GM23338 (cell line): ENCODE measurements around the gene NRP1. TPM values are rescaled to one million over a fixed set of nuclear protein-coding genes. Genes with fewer than 3 reads are reported as not detected.

Source experiments
- ATAC-seq: fragments of 200-7000 bp; cut with Tn5 transposase; 3 replicates; pipeline ENCODE4 v1.9.1; 2020
- DNase-seq: peaks from one replicate; pipeline ENCODE4 v3.0.0-alpha.2; 2015; ENCODE audit warnings: low spot score
- H2AFZ ChIP-seq: fragments of 200-600 bp; sonication (generic); 2 replicates; pipeline ENCODE4 v1.8.0; 2016; ENCODE audit warnings: antibody characterized with exemption, mild to moderate bottlenecking, moderate library complexity
- H3F3A ChIP-seq: fragments of 200-600 bp; sonication (generic); replicated peaks from 2 replicates; pipeline ENCODE4 v1.8.0; 2017; ENCODE audit warnings: antibody characterized with exemption, mixed run types, low read depth
- H3K27ac ChIP-seq: fragments of 200-600 bp; sonication (generic); 2 replicates; pipeline ENCODE4 v1.6.1; 2016; ENCODE audit warnings: low read depth
- H3K27me3 ChIP-seq: fragments of 200-600 bp; sonication (generic); 2 replicates; pipeline ENCODE4 v1.8.0; 2016; ENCODE audit warnings: mild to moderate bottlenecking, mixed run types, moderate library complexity; ENCODE audit not compliant: insufficient read depth
- H3K36me3 ChIP-seq: fragments of 200-600 bp; sonication (generic); 2 replicates; pipeline ENCODE4 v1.8.0; 2016; ENCODE audit warnings: mild to moderate bottlenecking; ENCODE audit not compliant: insufficient read depth
- H3K4me1 ChIP-seq: fragments of 200-600 bp; sonication (generic); 2 replicates; pipeline ENCODE4 v1.8.0; 2016; ENCODE audit warnings: mild to moderate bottlenecking, moderate library complexity; ENCODE audit not compliant: insufficient read depth
- H3K4me2 ChIP-seq: fragments of 200-600 bp; sonication (generic); 2 replicates; pipeline ENCODE4 v1.7.1; 2017; ENCODE audit warnings: mixed run types
- H3K4me3 ChIP-seq: fragments of 200-600 bp; sonication (generic); 2 replicates; pipeline ENCODE4 v1.6.1; 2016; ENCODE audit warnings: mixed run types
- H3K79me2 ChIP-seq: fragments of 200-600 bp; sonication (generic); replicated peaks from 2 replicates; pipeline ENCODE4 v1.8.0; 2017; ENCODE audit warnings: mild to moderate bottlenecking; ENCODE audit not compliant: insufficient read depth
- H3K9me2 ChIP-seq: fragments of 200-600 bp; sonication (generic); 2 replicates; pipeline ENCODE4 v1.8.0; 2017; ENCODE audit not compliant: insufficient read depth
- H4K20me1 ChIP-seq: fragments of 200-600 bp; sonication (generic); replicated peaks from 2 replicates; pipeline ENCODE4 v1.8.0; 2017; ENCODE audit warnings: mild to moderate bottlenecking; ENCODE audit not compliant: insufficient read depth
- H3K27ac Mint-ChIP-seq: 2 replicates; pipeline ENCODE4 v1.8.0; 2020; ENCODE audit warnings: inconsistent platforms, mild to moderate bottlenecking, moderate library complexity, mixed read lengths
- H3K27me3 Mint-ChIP-seq: 3 replicates; pipeline ENCODE4 v1.8.0; 2022; ENCODE audit warnings: low read depth, mild to moderate bottlenecking, moderate library complexity, mixed read lengths, inconsistent platforms; ENCODE audit not compliant: insufficient read depth, poor library complexity
- H3K36me3 Mint-ChIP-seq: 3 replicates; pipeline ENCODE4 v1.8.0; 2021; ENCODE audit warnings: low read depth, mild to moderate bottlenecking, inconsistent platforms, moderate library complexity, mixed read lengths
- H3K4me1 Mint-ChIP-seq: 3 replicates; pipeline ENCODE4 v1.8.0; 2020; ENCODE audit warnings: mild to moderate bottlenecking, inconsistent platforms, mixed read lengths
- H3K4me3 Mint-ChIP-seq: 3 replicates; pipeline ENCODE4 v1.8.0; 2021; ENCODE audit warnings: moderate library complexity, mild to moderate bottlenecking, inconsistent platforms, mixed read lengths
- H3K9me3 Mint-ChIP-seq: 3 replicates; pipeline ENCODE4 v1.8.0; 2020; ENCODE audit warnings: moderate library complexity, mild to moderate bottlenecking, inconsistent platforms, mixed read lengths
- EZH2 ChIP-seq: fragments of 200-600 bp; sonication (generic); IDR thresholded peaks from one replicate; pipeline ENCODE4 v1.8.0; 2017; ENCODE audit warnings: antibody characterized with exemption, mild to moderate bottlenecking, low read depth; ENCODE audit not compliant: unreplicated experiment
- JUNB ChIP-seq: IDR thresholded peaks from one replicate; pipeline ENCODE4 v1.6.1; 2016; ENCODE audit warnings: antibody characterized with exemption; ENCODE audit not compliant: unreplicated experiment
- POLR2AphosphoS5 ChIP-seq: IDR thresholded peaks from 2 replicates; pipeline ENCODE4 v1.6.1; 2016; ENCODE audit warnings: antibody characterized with exemption, low read depth
- ZNF114 ChIP-seq: fragments of 250-450 bp; sonication (Bioruptor Pico); IDR thresholded peaks from 2 replicates; pipeline ENCODE4 v1.5.0; 2020; ENCODE audit warnings: mild to moderate bottlenecking, moderate library complexity
- ZNF331 ChIP-seq: fragments of 250-450 bp; sonication (Bioruptor Pico); IDR thresholded peaks from 2 replicates; pipeline ENCODE4 v1.5.0; 2020; ENCODE audit warnings: low read depth, mild to moderate bottlenecking, moderate library complexity
- polyA plus RNA-seq: library from polyadenylated mRNA; unstranded; fragments of >200 nt; fragmentation: Nextera tagmentation; extraction: Ambion mirVana; gene quantifications from 2 replicates; pipeline ENCODE4 v1.2.1, GENCODE V29; 2016
- total RNA-seq: library from RNA; depleted of rRNA; stranded (reverse); fragments of >200 nt; shearing (Covaris generic); gene quantifications from 2 replicates; pipeline ENCODE4 v1.2.3, GENCODE V29; 2014
- TF ChIP-seq, protein P1 (sequence below), 2 experiments: fragments of 200-600 bp in 1 of 2; sonication (generic) in 1 of 2; conservative IDR thresholded peaks; 2 replicates each; pipeline versions ENCODE4 v1.5.1 to v1.6.1; 2016 to 2017; ENCODE audit warnings: antibody characterized with exemption in 2 of 2, low read depth in 2 of 2, mild to moderate bottlenecking in 2 of 2, moderate library complexity in 1 of 2
- TF ChIP-seq, protein P2 (sequence below): fragments of 250-450 bp; sonication (Bioruptor Pico); IDR thresholded peaks from 2 replicates; pipeline ENCODE4 v1.5.0; 2020; ENCODE audit warnings: mild to moderate bottlenecking, moderate library complexity
- TF ChIP-seq, protein P3 (sequence below): IDR thresholded peaks from one replicate; pipeline ENCODE4 v1.6.1; 2018; ENCODE audit warnings: antibody characterized with exemption; ENCODE audit not compliant: unreplicated experiment

NRP1 gene
- total and polyA plus RNA-seq, 2 experiments from 2014 or later = 2.9 to 3.5 TPM

DNA sequence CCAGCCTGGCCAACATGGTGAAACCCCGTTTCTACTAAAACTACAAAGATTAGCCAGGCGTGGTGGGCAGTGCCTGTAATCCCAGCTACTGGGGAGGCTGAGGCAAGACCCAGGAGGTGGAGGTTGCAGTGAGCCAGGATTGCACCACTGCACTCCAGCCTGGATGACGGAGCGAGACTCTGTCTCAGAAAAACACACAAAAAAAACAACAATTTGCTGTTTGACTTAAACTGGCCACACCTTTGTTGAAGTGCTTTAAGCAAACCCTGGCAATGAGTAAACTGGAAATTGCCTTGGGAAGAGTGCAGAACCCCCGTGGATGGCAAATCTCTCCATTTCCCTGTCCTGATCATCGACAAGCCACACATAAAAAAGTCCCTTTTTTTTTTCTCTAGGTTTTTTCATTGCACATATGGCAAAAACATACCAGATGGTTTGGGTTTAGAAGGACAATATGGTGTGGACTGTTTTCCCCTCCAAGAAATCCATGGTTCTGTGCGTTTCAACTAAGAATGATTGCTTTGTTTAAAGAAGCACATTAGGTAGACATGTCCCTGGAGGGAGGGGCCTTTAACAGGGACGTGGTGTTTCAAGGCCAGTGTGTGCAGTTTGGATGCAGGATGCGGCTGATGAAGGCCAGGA lies 76.9 kb downstream of the NRP1 start:
- H2AFZ ChIP-seq = no peak overlapping the region
- no peaks in the 10 kb centered on the region for H3F3A ChIP-seq
- no peaks in the 10 kb centered on the region for H3K9me2 ChIP-seq
- no peak overlapping the region for H3K4me3 ChIP-seq
- H3K27ac ChIP-seq = no peak overlapping the region
- no peaks in the 10 kb centered on the region for H3K9me3 Mint-ChIP-seq
- no peaks in the 10 kb centered on the region for H3K36me3 Mint-ChIP-seq
- H3K4me3 Mint-ChIP-seq = no peak overlapping the region
- DNase-seq = no peak
- no peaks in the 10 kb centered on the region for H3K36me3 ChIP-seq
- H3K79me2 ChIP-seq = no peaks in the 10 kb centered on the region
- peaks cover 6% of the 10 kb centered on the region; the same call in 1 of the 2 replicates for H3K4me1 ChIP-seq
- H3K27ac Mint-ChIP-seq = no peak overlapping the region
- TF ChIP-seq ZNF331 (CRISPR knock-in tag) = no peak
- TF ChIP-seq, protein P1, sequence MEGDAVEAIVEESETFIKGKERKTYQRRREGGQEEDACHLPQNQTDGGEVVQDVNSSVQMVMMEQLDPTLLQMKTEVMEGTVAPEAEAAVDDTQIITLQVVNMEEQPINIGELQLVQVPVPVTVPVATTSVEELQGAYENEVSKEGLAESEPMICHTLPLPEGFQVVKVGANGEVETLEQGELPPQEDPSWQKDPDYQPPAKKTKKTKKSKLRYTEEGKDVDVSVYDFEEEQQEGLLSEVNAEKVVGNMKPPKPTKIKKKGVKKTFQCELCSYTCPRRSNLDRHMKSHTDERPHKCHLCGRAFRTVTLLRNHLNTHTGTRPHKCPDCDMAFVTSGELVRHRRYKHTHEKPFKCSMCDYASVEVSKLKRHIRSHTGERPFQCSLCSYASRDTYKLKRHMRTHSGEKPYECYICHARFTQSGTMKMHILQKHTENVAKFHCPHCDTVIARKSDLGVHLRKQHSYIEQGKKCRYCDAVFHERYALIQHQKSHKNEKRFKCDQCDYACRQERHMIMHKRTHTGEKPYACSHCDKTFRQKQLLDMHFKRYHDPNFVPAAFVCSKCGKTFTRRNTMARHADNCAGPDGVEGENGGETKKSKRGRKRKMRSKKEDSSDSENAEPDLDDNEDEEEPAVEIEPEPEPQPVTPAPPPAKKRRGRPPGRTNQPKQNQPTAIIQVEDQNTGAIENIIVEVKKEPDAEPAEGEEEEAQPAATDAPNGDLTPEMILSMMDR (conservative IDR thresholded peaks at IDR 0.05; ENCODE audit: low read depth in 2 of 2) = no peak
- no peak for TF ChIP-seq EZH2
- TF ChIP-seq, protein P2, sequence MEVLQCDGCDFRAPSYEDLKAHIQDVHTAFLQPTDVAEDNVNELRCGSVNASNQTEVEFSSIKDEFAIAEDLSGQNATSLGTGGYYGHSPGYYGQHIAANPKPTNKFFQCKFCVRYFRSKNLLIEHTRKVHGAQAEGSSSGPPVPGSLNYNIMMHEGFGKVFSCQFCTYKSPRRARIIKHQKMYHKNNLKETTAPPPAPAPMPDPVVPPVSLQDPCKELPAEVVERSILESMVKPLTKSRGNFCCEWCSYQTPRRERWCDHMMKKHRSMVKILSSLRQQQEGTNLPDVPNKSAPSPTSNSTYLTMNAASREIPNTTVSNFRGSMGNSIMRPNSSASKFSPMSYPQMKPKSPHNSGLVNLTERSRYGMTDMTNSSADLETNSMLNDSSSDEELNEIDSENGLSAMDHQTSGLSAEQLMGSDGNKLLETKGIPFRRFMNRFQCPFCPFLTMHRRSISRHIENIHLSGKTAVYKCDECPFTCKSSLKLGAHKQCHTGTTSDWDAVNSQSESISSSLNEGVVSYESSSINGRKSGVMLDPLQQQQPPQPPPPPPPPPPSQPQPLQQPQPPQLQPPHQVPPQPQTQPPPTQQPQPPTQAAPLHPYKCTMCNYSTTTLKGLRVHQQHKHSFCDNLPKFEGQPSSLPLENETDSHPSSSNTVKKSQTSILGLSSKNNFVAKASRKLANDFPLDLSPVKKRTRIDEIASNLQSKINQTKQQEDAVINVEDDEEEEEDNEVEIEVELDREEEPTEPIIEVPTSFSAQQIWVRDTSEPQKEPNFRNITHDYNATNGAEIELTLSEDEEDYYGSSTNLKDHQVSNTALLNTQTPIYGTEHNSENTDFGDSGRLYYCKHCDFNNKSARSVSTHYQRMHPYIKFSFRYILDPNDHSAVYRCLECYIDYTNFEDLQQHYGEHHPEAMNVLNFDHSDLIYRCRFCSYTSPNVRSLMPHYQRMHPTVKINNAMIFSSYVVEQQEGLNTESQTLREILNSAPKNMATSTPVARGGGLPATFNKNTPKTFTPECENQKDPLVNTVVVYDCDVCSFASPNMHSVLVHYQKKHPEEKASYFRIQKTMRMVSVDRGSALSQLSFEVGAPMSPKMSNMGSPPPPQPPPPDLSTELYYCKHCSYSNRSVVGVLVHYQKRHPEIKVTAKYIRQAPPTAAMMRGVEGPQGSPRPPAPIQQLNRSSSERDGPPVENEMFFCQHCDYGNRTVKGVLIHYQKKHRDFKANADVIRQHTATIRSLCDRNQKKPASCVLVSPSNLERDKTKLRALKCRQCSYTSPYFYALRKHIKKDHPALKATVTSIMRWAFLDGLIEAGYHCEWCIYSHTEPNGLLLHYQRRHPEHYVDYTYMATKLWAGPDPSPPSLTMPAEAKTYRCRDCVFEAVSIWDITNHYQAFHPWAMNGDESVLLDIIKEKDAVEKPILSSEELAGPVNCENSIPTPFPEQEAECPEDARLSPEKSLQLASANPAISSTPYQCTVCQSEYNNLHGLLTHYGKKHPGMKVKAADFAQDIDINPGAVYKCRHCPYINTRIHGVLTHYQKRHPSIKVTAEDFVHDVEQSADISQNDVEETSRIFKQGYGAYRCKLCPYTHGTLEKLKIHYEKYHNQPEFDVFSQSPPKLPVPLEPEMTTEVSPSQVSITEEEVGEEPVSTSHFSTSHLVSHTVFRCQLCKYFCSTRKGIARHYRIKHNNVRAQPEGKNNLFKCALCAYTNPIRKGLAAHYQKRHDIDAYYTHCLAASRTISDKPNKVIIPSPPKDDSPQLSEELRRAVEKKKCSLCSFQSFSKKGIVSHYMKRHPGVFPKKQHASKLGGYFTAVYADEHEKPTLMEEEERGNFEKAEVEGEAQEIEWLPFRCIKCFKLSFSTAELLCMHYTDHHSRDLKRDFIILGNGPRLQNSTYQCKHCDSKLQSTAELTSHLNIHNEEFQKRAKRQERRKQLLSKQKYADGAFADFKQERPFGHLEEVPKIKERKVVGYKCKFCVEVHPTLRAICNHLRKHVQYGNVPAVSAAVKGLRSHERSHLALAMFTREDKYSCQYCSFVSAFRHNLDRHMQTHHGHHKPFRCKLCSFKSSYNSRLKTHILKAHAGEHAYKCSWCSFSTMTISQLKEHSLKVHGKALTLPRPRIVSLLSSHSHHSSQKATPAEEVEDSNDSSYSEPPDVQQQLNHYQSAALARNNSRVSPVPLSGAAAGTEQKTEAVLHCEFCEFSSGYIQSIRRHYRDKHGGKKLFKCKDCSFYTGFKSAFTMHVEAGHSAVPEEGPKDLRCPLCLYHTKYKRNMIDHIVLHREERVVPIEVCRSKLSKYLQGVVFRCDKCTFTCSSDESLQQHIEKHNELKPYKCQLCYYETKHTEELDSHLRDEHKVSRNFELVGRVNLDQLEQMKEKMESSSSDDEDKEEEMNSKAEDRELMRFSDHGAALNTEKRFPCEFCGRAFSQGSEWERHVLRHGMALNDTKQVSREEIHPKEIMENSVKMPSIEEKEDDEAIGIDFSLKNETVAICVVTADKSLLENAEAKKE (CRISPR knock-in tag) = no peak
- no peak for TF ChIP-seq JUNB
- TF ChIP-seq ZNF114 (CRISPR knock-in tag) = no peak
- TF ChIP-seq, protein P3, sequence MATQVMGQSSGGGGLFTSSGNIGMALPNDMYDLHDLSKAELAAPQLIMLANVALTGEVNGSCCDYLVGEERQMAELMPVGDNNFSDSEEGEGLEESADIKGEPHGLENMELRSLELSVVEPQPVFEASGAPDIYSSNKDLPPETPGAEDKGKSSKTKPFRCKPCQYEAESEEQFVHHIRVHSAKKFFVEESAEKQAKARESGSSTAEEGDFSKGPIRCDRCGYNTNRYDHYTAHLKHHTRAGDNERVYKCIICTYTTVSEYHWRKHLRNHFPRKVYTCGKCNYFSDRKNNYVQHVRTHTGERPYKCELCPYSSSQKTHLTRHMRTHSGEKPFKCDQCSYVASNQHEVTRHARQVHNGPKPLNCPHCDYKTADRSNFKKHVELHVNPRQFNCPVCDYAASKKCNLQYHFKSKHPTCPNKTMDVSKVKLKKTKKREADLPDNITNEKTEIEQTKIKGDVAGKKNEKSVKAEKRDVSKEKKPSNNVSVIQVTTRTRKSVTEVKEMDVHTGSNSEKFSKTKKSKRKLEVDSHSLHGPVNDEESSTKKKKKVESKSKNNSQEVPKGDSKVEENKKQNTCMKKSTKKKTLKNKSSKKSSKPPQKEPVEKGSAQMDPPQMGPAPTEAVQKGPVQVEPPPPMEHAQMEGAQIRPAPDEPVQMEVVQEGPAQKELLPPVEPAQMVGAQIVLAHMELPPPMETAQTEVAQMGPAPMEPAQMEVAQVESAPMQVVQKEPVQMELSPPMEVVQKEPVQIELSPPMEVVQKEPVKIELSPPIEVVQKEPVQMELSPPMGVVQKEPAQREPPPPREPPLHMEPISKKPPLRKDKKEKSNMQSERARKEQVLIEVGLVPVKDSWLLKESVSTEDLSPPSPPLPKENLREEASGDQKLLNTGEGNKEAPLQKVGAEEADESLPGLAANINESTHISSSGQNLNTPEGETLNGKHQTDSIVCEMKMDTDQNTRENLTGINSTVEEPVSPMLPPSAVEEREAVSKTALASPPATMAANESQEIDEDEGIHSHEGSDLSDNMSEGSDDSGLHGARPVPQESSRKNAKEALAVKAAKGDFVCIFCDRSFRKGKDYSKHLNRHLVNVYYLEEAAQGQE = no peak
- no peak for TF ChIP-seq POLR2AphosphoS5
- ATAC-seq = no peak
- H3K4me1 Mint-ChIP-seq = peaks cover 15% of the 10 kb centered on the region; the same call in 2 of the 3 replicates
- H3K27me3 Mint-ChIP-seq = no peaks in the 10 kb centered on the region
- no peaks in the 10 kb centered on the region for H3K27me3 ChIP-seq
- no peak overlapping the region for H3K4me2 ChIP-seq
- no peaks in the 10 kb centered on the region for H4K20me1 ChIP-seq
